Measurements from ENCODE around the gene CD14. TPM values are rescaled to one million over a fixed set of nuclear protein-coding genes. Genes with fewer than 3 reads are reported as not detected.
A peak's percentile ranks its signal among the peaks of the same experiment; 100 is the strongest.
"Not testable (repeated sequence)": the region's sequence is repeated elsewhere in the genome, so short reads cannot be mapped to it uniquely, and the experiment has no call there.

CD14 gene
- total RNA-seq, 6 experiments from 2014 or later, result 0.84 to 1.9 (median 1.3) TPM

DNA sequence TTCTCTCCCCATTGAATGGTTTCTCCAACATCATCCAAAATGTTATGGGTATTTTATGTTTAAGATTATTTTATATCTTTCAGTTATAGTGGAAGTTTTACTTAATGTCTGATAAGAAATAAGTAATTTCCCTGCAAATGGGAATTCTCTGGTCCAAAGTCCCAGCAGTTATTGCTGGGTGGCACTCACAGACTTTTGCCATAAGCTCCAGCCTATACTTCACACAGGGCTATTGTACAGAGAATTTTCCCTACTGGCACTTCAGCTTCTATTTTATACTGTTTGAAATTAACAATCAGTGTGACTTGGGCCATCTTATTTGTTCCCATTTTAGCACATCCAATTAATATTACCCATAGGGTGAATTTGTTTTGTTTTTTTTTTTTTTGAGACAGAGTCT lies 32.9 kb downstream of the CD14 start:
- H3K27ac Mint-ChIP-seq, result no peak overlapping the region
- peaks cover 2% of the 10 kb centered on the region for H3K27me3 Mint-ChIP-seq (ENCODE audit: insufficient read depth)
- H3K4me1 Mint-ChIP-seq (ENCODE audit: low read depth), result peaks cover 19% of the 10 kb centered on the region
- no peak for DNase-seq
- H3K36me3 Mint-ChIP-seq (ENCODE audit: low read depth), result no peaks in the 10 kb centered on the region
- TF ChIP-seq, protein P1, sequence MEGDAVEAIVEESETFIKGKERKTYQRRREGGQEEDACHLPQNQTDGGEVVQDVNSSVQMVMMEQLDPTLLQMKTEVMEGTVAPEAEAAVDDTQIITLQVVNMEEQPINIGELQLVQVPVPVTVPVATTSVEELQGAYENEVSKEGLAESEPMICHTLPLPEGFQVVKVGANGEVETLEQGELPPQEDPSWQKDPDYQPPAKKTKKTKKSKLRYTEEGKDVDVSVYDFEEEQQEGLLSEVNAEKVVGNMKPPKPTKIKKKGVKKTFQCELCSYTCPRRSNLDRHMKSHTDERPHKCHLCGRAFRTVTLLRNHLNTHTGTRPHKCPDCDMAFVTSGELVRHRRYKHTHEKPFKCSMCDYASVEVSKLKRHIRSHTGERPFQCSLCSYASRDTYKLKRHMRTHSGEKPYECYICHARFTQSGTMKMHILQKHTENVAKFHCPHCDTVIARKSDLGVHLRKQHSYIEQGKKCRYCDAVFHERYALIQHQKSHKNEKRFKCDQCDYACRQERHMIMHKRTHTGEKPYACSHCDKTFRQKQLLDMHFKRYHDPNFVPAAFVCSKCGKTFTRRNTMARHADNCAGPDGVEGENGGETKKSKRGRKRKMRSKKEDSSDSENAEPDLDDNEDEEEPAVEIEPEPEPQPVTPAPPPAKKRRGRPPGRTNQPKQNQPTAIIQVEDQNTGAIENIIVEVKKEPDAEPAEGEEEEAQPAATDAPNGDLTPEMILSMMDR (IDR thresholded peaks at IDR 0.05), result no peak
- H3K9me3 Mint-ChIP-seq, result no peaks in the 10 kb centered on the region
- H3K4me3 Mint-ChIP-seq, result no peak overlapping the region

DNA sequence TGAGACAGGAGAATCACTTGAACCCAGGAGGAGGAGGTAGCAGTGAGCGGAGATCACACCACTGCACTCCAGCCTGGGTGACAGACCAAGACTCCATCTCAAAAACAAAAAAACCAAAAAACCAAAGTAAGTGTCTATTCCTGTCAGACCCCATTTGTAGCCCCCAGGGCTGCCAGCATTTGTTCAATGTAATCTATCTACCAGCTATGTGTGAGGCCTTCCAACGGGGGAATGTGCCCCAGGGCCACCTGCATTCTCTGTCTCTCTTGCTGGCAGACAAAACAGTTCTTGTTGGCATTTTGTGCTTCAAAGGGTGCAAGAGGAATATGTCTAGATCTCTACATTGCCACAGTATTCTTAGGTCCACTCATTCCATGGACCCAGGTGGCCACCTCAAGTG lies 34.1 kb downstream of the CD14 start:
- Mint-ChIP-seq H3K36me3 (ENCODE audit: low read depth) (no peaks in the 10 kb centered on the region), H3K4me3 (no peak overlapping the region), H3K27ac (no peak overlapping the region), H3K4me1 (ENCODE audit: low read depth) (peaks cover 19% of the 10 kb centered on the region), H3K27me3 (ENCODE audit: insufficient read depth) (peaks cover 2% of the 10 kb centered on the region), H3K9me3 (no peaks in the 10 kb centered on the region)
- DNase-seq, result no peak
- TF ChIP-seq, protein P1 (IDR thresholded peaks at IDR 0.05), result no peak

DNA sequence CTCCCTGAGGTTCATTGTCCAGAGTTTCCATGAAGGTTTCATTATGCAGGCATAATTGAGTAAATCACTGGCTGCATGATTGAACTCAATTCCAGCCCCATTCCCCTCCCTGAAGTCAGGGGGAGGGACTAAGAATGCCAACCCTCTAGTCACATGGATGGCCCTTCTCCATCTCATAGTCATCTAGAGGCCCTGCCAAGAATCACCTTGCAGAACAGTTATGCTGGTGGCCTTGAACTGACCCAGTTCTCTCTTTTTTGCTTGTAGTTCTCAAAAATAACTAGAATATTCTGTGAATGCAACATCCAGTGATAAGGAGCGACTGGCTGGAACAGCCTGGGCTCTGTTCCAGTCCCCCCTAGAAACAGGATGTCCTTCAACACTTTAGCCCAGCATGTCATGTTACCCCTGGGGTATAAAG lies 36.6 kb downstream of the CD14 start:
- H3K27ac Mint-ChIP-seq, result no peak overlapping the region
- H3K27me3 Mint-ChIP-seq (ENCODE audit: insufficient read depth), result peaks cover 2% of the 10 kb centered on the region
- DNase-seq, result no peak

DNA sequence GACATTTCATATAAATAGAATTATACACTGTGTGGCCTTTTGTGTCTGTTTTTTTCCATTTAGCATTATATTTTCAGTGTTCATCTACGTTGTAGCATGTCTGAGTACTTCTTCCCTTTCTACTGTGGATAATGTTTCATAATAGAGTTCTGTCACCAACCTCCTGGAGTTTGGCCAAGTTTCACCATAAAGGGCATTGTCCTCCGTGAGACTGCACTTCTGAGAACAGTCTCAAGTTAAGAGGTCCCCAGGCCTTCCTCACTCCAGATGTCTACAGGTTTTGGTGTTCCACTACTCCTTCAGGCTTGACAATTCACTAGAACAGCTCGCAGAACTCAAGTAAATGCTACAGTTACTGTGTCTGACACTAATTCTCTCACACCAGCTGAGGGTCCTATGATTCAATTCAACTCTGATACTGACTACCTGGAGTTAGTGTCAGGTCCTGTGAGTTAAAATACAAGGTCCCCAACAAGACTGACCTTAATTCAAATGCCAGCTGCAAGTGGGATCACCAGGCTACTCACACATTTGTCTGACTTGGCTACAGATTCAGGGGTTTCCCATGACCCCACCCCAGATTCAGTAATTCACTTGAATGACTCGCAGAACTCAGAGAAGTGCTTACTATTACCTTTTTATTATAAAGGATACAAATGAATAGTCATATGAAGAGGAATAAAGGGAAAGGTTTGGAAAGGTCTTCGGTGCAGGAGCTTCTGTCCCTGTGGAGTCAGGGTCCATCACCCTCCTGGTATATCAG lies 37.3 kb downstream of the CD14 start:
- Mint-ChIP-seq H3K27ac (no peak overlapping the region), H3K4me1 (ENCODE audit: low read depth) (peaks cover 13% of the 10 kb centered on the region), H3K27me3 (ENCODE audit: insufficient read depth) (peaks cover 2% of the 10 kb centered on the region), H3K4me3 (no peak overlapping the region), H3K36me3 (ENCODE audit: low read depth) (no peaks in the 10 kb centered on the region), H3K9me3 (no peaks in the 10 kb centered on the region)
- TF ChIP-seq, protein P1 (IDR thresholded peaks at IDR 0.05), result no peak
- no peak for DNase-seq

More for the DNA sequence above, 36.6 kb downstream of the CD14 start:
- Mint-ChIP-seq H3K36me3 (ENCODE audit: low read depth) (no peaks in the 10 kb centered on the region), H3K4me1 (ENCODE audit: low read depth) (peaks cover 10% of the 10 kb centered on the region), H3K9me3 (no peaks in the 10 kb centered on the region), H3K4me3 (no peak overlapping the region)
- TF ChIP-seq, protein P1 (IDR thresholded peaks at IDR 0.05), result no peak

DNA sequence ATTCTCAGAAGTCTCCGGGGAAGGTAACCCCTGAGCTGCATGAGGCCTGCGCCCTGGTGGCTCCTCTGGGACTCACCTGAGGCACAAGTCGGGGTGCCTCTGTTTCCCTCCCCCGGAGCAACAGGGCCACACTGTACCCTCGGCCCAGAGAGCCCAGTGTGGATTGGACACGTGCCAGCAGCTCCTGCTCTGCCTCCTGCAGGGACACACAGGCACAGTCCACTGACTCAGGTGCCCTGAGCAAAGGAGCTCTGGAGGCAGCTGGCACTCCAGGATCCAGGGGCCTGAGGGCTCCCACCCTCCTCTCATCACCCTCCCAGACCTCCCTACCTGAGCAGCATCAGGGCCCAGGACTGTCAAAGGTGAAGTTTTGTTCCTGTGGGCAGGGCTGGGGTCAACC lies 38.8 kb downstream of the CD14 start:
- Mint-ChIP-seq H3K4me3 (no peak overlapping the region), H3K27me3 (ENCODE audit: insufficient read depth) (peaks cover under 1% of the 10 kb centered on the region), H3K36me3 (ENCODE audit: low read depth) (no peaks in the 10 kb centered on the region), H3K9me3 (no peaks in the 10 kb centered on the region), H3K27ac (no peak overlapping the region), H3K4me1 (ENCODE audit: low read depth) (peaks cover 21% of the 10 kb centered on the region)
- no peak for DNase-seq
- TF ChIP-seq, protein P1 (IDR thresholded peaks at IDR 0.05), result no peak

DNA sequence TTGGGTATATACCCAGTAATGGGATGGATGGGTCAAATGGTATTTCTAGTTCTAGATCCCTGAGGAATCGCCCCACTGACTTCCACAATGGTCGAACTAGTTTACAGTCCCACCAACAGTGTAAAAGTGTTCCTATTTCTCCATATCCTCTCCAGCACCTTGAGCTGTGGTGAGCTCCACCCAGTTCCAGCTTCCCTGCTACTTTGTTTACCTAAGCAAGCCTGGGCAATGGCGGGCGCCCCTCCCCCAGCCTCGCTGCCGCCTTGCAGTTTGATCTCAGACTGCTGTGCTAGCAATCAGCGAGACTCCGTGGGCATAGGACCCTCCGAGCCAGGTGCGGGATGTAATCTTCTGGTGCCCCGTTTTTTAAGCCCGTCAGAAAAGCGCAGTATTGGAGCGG lies 39.9 kb downstream of the CD14 start:
- Mint-ChIP-seq H3K4me3 (peak overlapping the region; percentile 33; the same call in 1 of the 2 replicates), H3K4me1 (ENCODE audit: low read depth) (peaks cover 32% of the 10 kb centered on the region)
- H3K27me3 Mint-ChIP-seq (ENCODE audit: insufficient read depth); H3K9me3 Mint-ChIP-seq; H3K27ac Mint-ChIP-seq; DNase-seq; H3K36me3 Mint-ChIP-seq (ENCODE audit: low read depth): not testable (repeated sequence)

Data from HFFc6 (cell line).